Stimulated activated CD4-positive, alpha-beta T cell treated with anti-CD3 and anti-CD28 coated beads, Interleukin-1b, Interleukin-23, amount 100 ng/mL, for 1 hour (primary cell): Measurements from ENCODE around the gene ANKRD62.
"Not testable (repeated sequence)": the region's sequence is repeated elsewhere in the genome, so short reads cannot be mapped to it uniquely, and the experiment has no call there.

ENCODE experiments used
- DNase-seq, 2 donors: peaks; one replicate each; pipeline ENCODE4 v3.0.0-alpha.2; 2020; ENCODE audit warnings: low read depth in 2 of 2

The ANKRD62 gene

DNA sequence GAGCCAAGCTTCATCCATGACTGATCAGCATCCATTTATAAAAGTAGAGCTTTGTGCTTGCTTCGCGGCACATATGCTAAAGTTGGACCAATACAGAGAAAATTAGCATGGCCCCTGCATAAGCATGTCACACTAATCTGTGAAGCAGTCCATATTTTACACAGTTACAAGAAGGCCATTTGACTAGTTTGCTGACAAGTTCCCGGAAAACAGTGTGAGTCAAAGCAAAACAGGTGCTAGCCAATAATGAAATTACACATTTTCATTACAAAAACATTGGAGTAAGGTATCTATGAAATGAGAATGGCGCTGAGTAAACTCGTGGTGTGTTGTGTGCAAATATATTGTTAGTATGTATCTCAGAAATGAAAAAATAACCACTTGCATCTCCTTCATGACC is 4.7 kb downstream of the ANKRD62 start:
- DNase-seq, result no peak

DNA sequence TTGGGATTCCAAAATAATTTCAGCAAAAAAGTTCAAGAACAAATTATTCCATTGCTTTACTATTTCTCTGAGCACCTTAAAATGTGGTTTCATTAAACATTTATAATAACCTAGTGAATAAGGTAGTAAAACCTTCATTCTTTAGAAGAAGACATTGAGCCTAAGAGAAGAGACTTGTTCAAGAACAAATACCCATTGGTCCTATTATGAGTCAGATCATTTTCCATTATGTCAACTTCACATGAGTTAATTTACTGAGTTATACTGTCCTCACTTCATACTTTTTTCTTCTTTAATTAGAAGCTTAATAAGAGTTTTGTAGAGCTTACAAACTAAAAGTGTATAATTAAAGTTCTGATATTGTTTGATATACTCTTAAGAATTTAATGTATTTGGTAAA is 5.5 kb downstream of the ANKRD62 start:
- no peak for DNase-seq

DNA sequence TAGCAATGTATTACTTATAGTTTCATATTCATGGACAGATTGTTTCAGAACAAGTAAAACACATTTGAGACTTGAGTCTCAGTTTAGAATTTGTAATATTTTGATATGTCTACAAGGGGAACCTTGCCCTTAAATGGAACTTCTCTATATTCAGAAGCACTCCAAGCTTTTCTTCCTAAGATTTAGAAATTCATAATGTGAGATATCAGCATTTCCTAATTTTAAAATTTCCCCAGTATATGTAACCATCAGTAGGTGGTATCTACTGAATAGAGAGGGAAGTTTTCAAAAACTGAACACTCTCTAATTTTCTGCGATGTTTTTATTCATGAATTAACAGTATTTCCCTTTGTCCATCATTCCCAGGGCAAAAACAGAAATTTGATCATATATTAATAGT is 7.6 kb downstream of the ANKRD62 start:
- DNase-seq, result no peak

DNA sequence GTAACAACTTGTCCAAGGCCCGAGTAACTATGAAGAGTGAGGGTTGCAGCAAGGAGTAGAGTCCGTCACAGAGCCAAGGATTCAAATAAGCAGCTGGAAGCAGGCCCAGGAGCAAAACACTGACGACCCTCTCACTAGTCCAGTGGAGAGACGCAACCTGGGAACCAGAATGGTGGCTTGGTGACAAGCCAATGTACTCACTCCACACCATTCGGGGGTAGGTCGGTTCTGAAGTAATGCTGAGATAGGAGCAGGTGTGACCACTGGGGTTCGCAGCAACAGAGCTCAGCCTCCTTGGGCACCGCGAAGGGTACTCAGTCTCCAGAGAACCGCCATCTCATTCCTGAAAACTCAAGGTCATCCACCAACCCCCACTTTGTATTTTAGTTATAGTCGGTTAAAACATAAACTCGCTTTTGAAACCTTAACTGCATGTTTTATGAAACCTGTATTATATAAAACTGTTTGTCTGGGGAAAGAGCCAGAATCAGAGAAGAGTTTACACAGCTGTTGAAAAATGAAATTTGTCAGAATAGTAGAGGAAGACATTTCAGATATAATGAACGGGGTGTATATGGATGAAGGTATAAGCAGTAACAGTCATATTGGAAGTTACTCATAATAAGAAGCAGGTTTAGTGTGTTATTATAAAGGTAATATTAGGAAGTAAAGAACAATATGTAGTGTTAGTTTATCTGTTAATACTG is 8.6 kb downstream of the ANKRD62 start:
- no peak for DNase-seq

DNA sequence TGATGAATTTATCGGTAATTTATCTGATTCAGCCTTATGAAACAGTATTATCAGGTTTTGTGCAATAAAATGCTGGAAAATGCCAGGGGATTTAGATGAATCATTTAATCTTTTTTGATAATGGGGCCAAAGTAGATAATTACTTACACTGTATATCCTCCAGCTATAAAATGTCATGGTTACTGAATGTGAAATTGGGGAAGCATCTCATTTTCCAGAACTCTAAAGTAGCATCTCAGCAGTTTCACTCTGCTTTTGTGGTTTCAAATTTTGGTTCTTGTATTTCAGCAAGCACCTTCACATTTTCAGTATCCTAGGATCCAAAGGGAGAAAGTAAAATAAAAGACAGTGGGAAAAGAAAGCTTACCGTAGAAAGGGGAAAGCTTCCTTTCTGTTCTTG is 12.8 kb downstream of the ANKRD62 start:
- DNase-seq, result no peak

DNA sequence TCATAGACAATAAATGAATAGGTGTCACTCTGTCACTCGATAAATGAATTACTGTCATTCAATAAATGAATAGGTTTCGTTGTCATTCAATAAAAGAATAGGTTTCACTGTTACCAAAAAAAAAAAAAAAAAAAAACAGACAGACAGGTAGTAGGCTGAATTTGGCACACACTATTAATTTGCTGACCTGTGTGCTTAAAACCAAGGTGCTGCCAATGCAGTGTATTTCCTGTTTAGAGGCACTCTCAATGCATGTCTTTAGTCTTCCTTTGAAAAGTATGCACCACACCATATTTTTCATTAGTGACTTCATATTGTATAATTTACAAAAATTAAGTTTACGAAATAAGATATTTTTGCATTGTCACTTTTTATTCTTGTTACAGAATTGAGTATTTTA is 16.2 kb downstream of the ANKRD62 start:
- no peak for DNase-seq

DNA sequence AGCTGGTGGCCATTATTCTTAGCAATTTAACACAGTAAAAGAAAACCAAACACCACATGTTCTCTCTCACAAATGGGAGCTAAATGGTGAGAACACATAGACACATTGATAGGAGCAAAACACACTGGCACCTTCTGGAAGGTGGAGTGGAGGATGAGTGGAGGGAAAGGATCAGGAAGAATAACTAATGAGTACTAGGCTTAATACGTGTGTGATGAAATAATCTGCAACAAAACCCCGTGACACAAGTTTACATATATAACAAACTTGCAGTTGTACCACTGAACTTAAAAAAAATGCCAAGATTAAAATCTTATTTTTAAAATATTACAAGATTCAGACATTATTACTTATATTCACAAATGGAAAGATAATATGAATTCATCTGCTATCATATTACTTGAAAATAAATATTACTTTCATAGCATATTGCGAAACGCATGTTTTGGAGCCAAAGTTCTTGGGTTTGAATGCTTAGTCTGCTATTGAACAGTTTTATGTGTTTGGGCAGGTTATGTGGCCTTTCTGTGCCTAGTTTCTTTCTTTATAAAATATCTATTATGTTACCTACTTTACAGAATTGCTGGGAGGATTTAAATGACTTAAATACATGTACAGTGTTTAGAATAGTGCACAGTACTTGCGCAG is 20.5 kb downstream of the ANKRD62 start:
- DNase-seq, result no peak

DNA sequence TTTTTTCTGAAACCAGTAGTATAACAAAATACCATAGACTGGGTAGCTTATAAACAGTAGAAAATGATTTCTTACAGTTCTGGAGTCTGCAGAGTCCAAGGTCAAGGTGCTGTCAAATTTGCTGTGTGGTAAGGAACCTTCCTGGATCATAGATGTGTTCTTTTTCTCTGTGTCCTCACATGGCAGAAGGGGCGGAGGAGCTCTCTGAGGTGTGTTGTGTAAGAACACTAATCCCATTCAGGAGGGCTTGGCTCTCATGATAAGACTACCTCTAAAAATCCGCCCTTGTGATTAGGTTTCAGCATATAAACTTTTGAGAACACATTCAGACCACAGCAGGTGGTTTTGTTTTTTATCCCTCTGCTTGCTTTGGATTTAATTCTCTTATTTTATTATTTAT is 25.7 kb downstream of the ANKRD62 start:
- DNase-seq, result no peak

DNA sequence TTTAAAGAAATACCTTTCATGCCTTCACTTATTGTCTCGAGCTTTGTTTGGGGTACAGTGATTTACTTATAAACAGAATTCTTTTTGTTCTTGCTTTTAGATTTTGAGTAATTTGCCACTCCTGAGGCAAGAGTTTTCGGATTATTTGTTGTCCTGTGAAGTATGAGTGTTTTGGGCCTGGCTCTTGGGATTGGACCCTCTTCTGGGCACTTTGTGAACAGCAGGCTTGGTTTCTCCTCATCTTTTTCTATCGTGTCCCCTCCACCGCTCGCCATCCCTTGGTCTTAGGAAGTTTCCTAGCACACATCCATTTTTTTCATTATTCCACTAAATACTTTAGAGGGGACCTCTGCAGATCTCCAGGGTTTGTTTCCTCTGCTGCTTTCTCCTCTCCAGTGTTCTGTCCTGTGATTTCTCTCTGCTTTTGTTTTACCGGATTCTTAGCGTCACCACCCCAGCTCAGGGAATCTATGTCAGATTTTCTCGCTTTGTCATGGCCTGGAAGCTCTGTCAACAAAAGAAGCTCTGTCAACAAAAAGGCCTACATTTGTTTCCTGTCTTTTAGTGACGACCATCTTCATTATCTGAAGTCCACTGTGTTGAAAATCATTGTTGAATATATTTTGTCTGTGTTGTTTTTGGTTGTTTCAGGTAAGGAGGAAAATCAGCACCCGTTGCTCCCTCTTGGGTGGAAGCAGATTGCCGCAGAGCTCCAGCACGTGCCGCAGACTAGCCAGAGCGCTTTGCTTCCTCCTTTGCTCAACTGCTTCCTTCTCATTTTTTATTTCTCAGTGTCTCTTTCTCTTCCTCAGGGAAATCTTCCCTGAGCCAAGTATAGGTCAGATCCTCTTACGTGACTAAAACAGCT is 27.8 kb downstream of the ANKRD62 start:
- DNase-seq, result no peak

DNA sequence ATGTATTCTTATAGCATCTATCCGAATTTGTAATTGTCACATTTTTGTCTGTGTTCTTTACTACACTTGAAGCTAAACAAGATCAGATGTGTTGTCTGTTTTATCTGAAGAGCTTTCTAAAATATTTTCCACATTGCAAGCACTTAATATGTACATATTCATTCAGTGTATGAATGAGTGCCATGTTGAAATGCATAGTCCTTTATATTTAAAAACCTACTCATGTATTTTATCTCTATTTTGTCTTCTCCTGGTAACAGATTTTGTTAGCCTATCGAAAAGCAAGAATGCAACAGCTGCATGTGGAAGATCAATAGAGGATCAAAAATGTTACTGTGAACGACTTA is 28.4 kb downstream of the ANKRD62 start:
- DNase-seq, result not testable (repeated sequence)

DNA sequence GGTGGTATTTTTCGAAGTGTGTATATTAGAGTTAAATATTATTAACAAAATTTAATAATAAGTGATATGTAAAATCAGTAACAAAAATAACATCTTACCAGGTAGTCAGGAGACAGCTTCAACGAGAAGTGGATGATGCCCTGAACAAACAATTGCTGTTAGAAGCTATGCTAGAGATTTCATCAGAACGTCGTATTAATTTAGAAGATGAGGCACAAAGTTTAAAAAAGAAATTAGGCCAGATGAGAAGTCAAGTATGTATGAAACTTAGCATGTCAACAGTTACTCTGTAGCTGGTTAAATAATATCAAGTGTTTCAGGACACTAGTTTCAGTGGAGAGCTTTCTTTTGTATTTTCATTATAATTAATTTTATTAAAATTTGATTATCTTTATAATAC is 34.0 kb downstream of the ANKRD62 start:
- DNase-seq, result not testable (repeated sequence)

DNA sequence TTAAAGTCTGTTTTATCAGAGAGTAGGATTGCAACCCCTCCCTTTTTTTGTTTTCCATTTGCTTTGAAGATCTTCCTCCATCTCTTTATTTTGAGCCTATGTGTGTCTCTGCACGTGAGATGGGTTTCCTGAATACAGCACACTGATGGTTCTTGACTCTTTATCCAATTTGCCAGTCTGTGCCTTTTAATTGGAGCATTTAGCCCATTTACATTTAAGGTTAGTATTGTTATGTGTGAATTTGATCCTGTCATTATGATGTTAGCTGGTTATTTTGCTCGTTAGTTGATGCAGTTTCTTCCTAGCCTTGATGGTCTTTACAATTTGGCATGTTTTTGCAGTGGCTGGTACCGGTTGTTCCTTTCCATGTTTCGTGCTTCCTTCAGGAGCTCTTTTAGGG is 45.2 kb downstream of the ANKRD62 start:
- DNase-seq, result not testable (repeated sequence)

DNA sequence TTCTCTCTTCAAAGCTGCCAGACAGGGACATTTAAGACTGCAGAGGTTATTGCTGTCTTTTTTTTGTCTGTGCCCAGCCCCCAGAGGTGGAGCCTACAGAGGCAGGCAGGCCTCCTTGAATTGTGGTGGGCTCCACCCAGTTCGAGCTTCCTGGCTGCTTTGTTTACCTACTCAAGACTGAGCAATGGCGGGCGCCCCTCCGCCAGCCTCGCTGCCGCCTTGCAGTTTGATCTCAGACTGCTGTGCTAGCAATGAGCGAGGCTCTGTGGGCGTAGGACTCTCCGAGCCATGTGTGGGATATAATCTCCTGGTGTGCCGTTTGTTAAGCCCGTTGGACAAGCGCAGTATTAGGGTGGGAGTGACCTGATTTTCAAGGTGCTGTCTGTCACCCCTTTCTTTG is 47.2 kb downstream of the ANKRD62 start:
- not testable (repeated sequence) for DNase-seq

DNA sequence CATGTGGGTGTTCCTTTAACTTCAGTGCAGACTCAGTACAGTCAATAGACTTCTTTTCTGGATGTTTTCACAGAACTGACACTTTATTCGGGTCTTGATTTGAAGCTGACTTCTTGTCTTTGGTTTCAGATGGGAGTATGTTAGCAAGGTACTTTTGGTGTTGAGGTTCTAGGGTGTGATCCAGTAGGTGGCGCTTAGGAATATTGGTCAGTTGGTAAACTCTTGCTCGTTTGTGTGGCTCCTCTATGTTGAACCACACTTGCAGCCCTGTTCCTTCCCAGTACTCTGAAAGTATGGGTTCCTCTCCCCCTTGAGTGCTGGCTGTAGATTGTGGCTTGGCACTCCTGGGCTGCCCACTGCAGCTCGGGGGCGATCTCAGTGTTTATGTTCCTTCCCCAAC is 48.1 kb downstream of the ANKRD62 start:
- DNase-seq, result not testable (repeated sequence)

DNA sequence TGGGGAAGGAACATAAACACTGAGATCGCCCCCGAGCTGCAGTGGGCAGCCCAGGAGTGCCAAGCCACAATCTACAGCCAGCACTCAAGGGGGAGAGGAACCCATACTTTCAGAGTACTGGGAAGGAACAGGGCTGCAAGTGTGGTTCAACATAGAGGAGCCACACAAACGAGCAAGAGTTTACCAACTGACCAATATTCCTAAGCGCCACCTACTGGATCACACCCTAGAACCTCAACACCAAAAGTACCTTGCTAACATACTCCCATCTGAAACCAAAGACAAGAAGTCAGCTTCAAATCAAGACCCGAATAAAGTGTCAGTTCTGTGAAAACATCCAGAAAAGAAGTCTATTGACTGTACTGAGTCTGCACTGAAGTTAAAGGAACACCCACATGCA is 55.8 kb downstream of the ANKRD62 start:
- not testable (repeated sequence) for DNase-seq

DNA sequence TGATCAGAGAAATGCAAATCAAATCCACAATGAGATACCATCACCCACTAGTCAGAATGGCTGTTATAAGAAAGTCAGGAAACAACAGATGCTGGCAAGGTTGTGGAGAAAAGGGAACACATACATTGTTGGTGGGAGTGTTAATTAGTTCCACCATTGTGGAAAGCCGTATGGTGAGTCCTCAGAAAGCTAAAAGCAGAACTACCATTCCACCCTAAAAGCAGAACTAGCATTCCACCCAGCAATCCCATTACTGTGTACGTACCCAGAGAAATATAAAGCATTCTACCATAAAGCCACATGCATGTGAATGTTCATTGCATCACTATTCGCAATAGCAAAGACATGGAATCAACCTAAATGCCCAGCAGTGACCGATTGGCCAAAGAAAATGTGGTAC is 60.7 kb downstream of the ANKRD62 start:
- no peak for DNase-seq

DNA sequence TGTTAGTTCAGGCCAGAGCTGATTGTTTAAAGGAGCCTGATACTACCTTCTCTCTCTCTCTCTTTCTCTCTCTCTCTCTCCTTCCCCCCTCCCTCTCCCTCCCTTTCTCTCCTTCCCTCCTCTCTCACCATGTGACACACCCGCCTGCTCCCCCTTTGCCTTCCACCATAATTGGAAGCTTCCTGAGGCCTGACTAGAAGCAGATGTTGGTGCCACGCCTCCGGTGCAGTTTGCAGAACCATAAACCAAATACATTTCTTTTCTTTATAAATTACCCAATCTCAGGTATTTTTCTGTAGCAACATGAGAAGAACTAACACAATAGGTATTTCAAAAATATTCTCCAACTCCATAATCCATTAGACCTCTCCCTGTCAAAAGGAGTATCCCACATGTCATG is 62.4 kb downstream of the ANKRD62 start:
- no peak for DNase-seq

DNA sequence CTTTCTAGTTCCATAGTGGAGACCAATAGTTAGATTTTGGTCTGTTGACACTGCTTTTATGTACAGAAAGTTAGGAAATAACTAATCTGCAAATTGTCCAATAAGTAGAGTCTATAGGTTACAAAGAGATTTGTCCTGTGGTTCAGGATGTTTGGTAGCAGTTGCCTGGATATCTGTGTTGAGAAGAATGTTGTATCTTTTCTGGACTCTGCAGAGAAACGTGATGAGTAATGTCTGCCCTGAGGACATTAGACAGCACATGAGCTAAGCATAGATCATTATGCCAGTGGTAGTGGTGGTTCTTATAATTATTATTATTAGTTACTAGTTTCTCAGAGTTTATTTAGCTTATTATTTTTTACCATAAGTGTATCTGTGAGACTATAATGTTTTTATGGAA is 65.8 kb downstream of the ANKRD62 start:
- no peak for DNase-seq

DNA sequence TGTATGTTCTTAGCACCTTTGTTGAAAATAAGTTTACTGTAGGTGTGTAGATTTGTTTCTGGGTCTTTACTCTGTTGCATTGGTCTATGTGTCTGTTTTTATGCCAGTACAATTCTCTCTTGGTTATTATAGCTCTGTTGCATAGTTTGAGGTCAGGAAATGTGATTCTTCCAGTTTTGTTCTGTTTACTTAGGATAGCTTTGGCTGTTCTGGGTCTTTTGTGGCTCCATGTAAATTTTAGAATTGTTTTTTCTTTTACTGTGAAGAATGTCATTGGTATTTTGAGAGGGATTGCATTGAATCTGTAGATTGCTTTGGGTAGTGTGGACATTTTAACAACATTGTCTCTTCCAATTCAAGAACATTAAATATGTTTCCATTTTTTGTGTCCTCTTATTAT is 69.1 kb downstream of the ANKRD62 start:
- DNase-seq, result no peak

DNA sequence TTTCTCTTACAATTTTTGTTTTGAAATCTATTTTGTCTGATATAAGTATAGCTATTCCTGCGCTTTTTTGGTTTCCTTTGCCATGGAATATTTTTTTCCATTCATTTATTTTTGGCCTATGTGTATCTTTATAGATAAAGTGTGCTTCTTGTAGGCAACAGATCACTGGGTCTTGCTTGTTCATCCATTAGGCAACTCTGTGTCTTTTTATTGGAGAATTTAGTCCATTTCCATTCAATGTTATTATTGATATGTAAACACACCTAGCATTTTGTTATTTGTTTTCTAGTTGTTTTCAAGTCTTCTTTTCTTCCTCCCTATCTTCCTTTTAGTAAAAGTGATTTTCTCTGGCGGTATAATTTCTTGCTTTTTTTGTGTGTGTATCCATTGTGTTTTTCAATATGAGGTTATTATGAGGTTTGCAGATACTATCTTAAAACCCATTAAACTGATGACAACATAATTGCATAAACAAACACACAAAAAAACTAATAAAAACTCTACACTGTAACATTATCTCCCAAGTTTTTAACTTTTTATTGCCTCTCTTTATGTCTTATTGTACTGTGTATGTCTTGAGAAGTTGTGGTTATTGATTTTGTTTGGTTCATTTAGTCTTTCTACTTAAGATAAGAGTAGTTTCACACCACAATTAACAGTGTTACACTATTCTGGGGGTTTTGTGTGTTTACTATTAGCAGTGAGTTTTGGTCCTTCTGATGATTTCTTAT is 71.6 kb downstream of the ANKRD62 start:
- no peak for DNase-seq
